Urinary bladder (tissue), 4 donors: ENCODE data around the gene MFSD12. TPM values are rescaled to one million over a fixed set of nuclear protein-coding genes. Genes with fewer than 3 reads are reported as not detected.

Experiments
- DNase-seq: peaks from one replicate; pipeline ENCODE4 v3.0.0-alpha.2; 2015; ENCODE audit errors: extremely low spot score
- H3K27ac ChIP-seq: one replicate; pipeline ENCODE4 v1.5.1; 2013; ENCODE audit warnings: low read depth, mild to moderate bottlenecking, moderate library complexity
- H3K36me3 ChIP-seq: one replicate; pipeline ENCODE4 v1.6.1; 2013; ENCODE audit warnings: mild to moderate bottlenecking, moderate library complexity; ENCODE audit not compliant: insufficient read depth
- H3K4me1 ChIP-seq: one replicate; pipeline ENCODE4 v1.6.1; 2013; ENCODE audit warnings: mild to moderate bottlenecking, moderate library complexity; ENCODE audit not compliant: insufficient read depth
- H3K4me3 ChIP-seq: one replicate; pipeline ENCODE4 v1.5.1; 2013; ENCODE audit warnings: low read depth, low read length
- WGBS: extraction: QIAGEN DNeasy Blood & Tissue Kit; methylation state at CpG from one replicate; pipeline ENCODE4 v1.1.7; 2013; 5-methylcytosine and 5-hydroxymethylcytosine counted together
- polyA plus RNA-seq: library from polyadenylated mRNA; stranded (reverse); fragments of 200-250 nt; gene quantifications from one replicate; pipeline ENCODE4 v1.2.3, GENCODE V29; 2013
- total RNA-seq: library from RNA; depleted of rRNA; stranded (reverse); fragments of >200 nt; gene quantifications from one replicate; pipeline ENCODE4 v1.2.3, GENCODE V29; 2014
- donor health status: healthy with polysubstance abuse.
- donor health status: healthy.

The MFSD12 gene
- total and polyA plus RNA-seq, 2 donors, result 19.3 to 38.6 TPM

GRCh38 chr19:3556423-3556977 is 886 bp downstream of the MFSD12 start:
- H3K27ac ChIP-seq, result no peak overlapping the region
- 34% methylated on average over 9 of the region's 9 CpGs for whole genome bisulfite sequencing
- no peaks in the 10 kb centered on the region for H3K4me1 ChIP-seq

DNA sequence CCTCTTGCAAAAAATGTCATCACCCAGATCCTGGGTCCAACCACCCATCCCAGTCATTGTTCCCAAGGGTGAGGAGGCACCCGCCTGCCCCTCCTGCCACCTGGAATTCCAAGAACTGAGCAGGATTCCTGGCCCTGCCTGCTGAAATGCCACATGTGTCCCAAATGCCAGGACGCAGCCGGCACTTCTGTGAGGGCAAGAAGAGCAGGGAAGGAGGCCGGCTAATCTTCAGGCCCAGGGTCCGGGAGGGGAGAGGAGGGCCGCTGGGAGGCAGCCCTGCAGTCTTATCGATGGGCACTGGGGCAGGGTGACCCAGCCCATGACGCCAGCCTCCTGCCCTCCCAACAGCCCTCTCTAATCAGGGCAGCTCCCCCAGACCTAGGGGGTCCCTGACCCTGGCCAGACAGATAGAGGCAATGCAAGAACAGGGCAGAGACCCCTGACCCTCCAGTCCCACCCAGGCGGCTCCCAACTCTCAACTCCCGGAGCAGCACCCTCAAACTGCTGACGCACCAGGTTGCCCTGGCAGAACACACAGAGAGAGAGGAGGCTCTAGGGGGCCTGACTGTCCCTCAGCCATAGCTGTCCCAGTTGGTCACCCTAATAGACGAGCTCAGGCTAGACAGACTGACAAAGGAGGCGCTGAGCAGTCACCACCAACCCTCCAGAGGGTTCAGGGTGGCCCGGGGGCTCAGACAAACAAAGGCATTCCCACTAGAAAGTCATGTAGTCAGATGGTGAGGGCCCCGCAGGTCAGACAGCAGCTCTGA is 1.5 kb downstream of the MFSD12 start:
- Histone ChIP-seq H3K36me3 (no peaks in the 10 kb centered on the region), H3K27ac (no peak overlapping the region), H3K4me3 (peak overlapping the region; percentile 95), H3K4me1 (no peaks in the 10 kb centered on the region)
- WGBS, result 83% methylated on average over 15 of the region's 15 CpGs
- DNase-seq, result no peak

More at GRCh38 chr19:3556423-3556977, 886 bp downstream of the MFSD12 start:
- no peak for DNase-seq
- H3K36me3 ChIP-seq, result no peaks in the 10 kb centered on the region
- H3K4me3 ChIP-seq, result peak overlapping the region; percentile 95

- DNase-seq, result no peak
- 79% methylated on average over 21 of the region's 21 CpGs for WGBS
- no peak overlapping the region for H3K4me3 ChIP-seq
- H3K36me3 ChIP-seq, result no peaks in the 10 kb centered on the region
- no peak overlapping the region for H3K27ac ChIP-seq
- H3K4me1 ChIP-seq, result no peaks in the 10 kb centered on the region
Observed at GRCh38 chr19:3554254-3555083, 2.9 kb downstream of the MFSD12 start.

DNA sequence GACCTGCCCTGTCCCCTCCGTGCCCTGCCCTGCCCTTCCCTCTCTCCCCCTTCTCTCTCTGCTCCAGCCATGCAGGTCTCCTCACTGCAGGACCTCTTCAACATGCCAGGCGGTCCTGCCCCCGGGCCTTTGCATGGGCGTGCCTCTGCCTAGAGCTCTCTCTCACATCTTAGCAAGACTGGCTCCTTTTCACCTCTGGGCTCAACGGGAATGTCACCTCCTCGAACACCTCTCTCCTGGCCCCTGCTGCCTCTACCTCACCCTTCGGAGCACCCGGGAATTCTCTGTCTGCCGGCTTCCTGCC is 5.6 kb downstream of the MFSD12 start:
- 82% methylated on average over 9 of the region's 9 CpGs for WGBS
- no peaks in the 10 kb centered on the region for H3K36me3 ChIP-seq
- DNase-seq, result no peak
- H3K4me1 ChIP-seq, result no peaks in the 10 kb centered on the region
- H3K27ac ChIP-seq, result no peak overlapping the region
- no peak overlapping the region for H3K4me3 ChIP-seq

DNA sequence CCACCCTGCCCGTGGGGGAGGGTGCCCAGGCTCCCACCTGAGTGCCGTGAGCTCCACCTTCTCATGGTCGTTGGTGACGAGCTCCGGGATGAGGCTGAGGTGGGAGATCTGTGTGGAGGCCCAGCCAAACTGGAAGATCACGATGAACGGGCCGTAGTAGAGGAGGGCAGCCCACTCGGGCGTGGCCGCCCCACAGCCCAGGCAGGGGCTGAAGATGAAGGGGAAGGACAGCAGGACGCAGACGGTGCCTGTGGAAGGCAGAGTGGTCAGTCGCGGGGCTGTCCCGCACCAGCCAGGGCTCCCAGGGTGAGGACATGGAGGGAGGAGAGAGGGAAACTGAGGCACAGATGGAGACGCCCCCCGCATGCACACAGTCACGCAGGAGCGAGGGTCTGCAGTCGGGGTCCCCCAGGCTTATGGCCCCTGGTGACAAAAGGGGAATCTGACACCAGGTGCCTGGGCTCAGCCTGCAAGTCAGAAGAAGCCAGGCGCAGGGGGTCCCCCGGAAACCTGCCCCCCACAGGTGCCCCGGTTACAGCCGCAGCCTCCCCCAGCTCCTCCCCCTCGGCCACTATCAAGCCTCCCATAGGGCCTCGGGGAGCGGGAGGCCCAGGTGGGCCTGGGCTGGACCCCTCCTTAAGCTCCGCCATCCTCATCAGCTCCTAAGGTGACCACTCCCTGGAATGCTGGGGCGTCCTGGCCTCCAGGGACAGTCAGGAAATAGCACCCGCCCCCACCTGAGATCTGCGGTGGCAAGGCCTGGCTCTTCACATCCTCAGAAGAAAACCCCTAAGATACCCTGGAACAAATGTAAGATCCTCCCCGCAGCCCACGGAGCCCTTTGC is 6.2 kb downstream of the MFSD12 start:
- Histone ChIP-seq H3K27ac (no peak overlapping the region), H3K4me3 (no peak overlapping the region), H3K4me1 (no peaks in the 10 kb centered on the region), H3K36me3 (no peaks in the 10 kb centered on the region)
- WGBS, result 91% methylated on average over 34 of the region's 34 CpGs
- no peak for DNase-seq

GRCh38 chr19:3549816-3550215 is 7.6 kb downstream of the MFSD12 start:
- Histone ChIP-seq H3K4me1 (no peaks in the 10 kb centered on the region), H3K4me3 (no peak overlapping the region), H3K36me3 (no peaks in the 10 kb centered on the region), H3K27ac (no peak overlapping the region)
- 88% methylated on average over 10 of the region's 10 CpGs for WGBS
- DNase-seq, result no peak

GRCh38 chr19:3548606-3549005 is 8.8 kb downstream of the MFSD12 start:
- Histone ChIP-seq H3K27ac (no peak overlapping the region), H3K4me1 (no peaks in the 10 kb centered on the region), H3K4me3 (no peak overlapping the region), H3K36me3 (no peaks in the 10 kb centered on the region)
- 81% methylated on average over 14 of the region's 14 CpGs for WGBS
- no peak for DNase-seq

DNA sequence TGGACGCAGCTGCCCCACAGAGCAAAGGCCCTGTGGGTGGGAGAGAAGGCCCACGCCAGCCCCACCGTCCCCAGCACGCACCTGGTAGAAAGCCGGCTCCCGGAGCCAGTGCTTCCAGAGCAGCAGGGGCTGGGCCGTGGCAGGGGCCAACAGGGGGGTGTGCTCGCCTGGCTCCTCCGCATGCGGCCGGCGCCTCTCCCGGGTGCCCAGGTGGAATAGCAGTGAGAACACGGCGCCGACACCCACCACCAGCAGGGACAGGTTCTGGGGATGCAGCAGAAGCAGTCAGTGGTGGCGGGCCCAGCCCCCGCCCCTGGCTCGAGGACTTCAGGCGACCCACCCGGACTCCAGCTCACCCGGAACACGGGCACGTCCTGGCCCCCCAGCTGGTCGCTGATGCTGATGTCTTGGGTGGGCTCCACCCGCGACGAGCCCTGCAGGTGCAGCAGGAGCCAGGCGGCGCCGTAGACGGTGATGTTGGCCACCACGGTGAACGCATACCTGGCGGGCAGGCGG is 9.6 kb downstream of the MFSD12 start:
- Histone ChIP-seq H3K4me3 (no peak overlapping the region), H3K36me3 (no peaks in the 10 kb centered on the region), H3K27ac (no peak overlapping the region), H3K4me1 (no peaks in the 10 kb centered on the region)
- 84% methylated on average over 36 of the region's 36 CpGs for WGBS
- no peak for DNase-seq

DNA sequence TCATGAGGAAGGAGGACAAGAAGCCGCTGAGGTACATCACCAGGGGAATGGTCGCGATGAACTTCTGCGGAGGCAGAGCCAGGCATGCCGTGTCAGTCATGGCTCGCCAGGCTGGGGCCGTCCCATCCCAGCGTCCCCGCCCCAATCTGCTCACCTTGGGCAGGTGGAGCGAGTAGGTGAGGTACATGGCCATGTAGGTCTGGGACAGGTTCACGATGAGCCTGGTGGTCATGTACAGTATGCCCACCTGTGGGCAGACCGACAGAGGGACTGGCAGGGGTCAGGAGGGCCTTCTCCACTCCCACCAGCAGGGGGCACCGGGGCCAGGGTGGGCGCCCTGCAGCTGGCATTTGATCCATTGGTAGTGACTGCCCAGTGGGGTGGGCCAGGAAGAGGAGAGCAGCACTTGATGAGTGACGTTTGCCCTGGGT is 10.1 kb downstream of the MFSD12 start:
- Histone ChIP-seq H3K4me1 (no peaks in the 10 kb centered on the region), H3K4me3 (no peak overlapping the region), H3K27ac (no peak overlapping the region), H3K36me3 (no peaks in the 10 kb centered on the region)
- DNase-seq, result no peak
- 90% methylated on average over 15 of the region's 15 CpGs for WGBS

DNA sequence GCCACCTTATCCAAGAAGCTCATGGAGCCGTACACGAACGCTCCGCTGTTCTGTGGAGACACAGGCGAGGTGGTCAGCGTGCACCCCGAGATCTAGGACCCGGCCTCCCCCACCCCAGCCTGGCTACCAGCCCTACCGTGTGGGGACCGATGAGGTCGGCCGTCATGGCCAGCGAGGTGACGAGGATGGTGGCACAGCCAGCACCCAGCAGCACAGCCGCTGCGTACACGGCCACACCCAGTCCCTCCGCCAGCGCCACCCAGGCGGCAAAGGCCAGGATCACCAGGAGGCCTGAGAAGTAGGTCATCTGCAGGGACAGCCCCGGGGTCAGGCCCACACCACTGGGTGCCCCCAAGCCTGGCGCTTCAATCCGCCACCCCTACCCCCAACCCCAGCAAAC is 11.3 kb downstream of the MFSD12 start:
- Histone ChIP-seq H3K4me3 (no peak overlapping the region), H3K4me1 (no peaks in the 10 kb centered on the region), H3K27ac (no peak overlapping the region), H3K36me3 (no peaks in the 10 kb centered on the region)
- no peak for DNase-seq
- 87% methylated on average over 23 of the region's 23 CpGs for WGBS

- H3K27ac ChIP-seq, result no peak overlapping the region
- 77% methylated on average over 10 of the region's 10 CpGs for WGBS
- no peak for DNase-seq
- H3K4me1 ChIP-seq, result no peaks in the 10 kb centered on the region
- no peaks in the 10 kb centered on the region for H3K36me3 ChIP-seq
- no peak overlapping the region for H3K4me3 ChIP-seq
Observed at GRCh38 chr19:3545669-3546034, 11.7 kb downstream of the MFSD12 start.

GRCh38 chr19:3544742-3545668 is 12.4 kb downstream of the MFSD12 start:
- 63% methylated on average over 30 of the region's 30 CpGs for WGBS
- no peak overlapping the region for H3K4me3 ChIP-seq
- no peaks in the 10 kb centered on the region for H3K4me1 ChIP-seq
- no peak overlapping the region for H3K27ac ChIP-seq
- H3K36me3 ChIP-seq, result no peaks in the 10 kb centered on the region
- DNase-seq, result no peak
